Lower leg skin (tissue), 4 donors: ENCODE measurements around the gene ACTN4. TPM values are rescaled to one million over a fixed set of nuclear protein-coding genes. Genes with fewer than 3 reads are reported as not detected.

Experiments used
- DNase-seq, 2 donors: peaks; one replicate each; pipeline ENCODE4 v3.0.0-alpha.2; 2019; ENCODE audit warnings: low spot score in 2 of 2
- H3K4me3 ChIP-seq: fragments of 200-600 bp; sonication (generic); 2 replicates; pipeline ENCODE4 v1.5.1; 2017; ENCODE audit warnings: mild to moderate bottlenecking, low read depth; ENCODE audit not compliant: poor library complexity, severe bottlenecking
- POLR2A ChIP-seq, 2 donors: fragments of 450-650 bp; IDR thresholded peaks; one replicate each; pipeline ENCODE4 v1.6.1; 2016 to 2017; ENCODE audit warnings: antibody characterized with exemption in 2 of 2, mild to moderate bottlenecking in 1 of 2, moderate library complexity in 1 of 2
- WGBS, 2 donors: methylation state at CpG; one replicate each; pipeline ENCODE4 v1.1.5; 2018; 5-methylcytosine and 5-hydroxymethylcytosine counted together
- intact Hi-C: fragments of 100-400 bp; cut with DNase I; formaldehyde crosslinking; loops from one replicate; pipeline ENCODE4 v1.15.0; 2023; ENCODE audit warnings: low total_unique reads
- total RNA-seq, 4 donors: library from RNA; depleted of rRNA; stranded (reverse); fragments of >200 nt; gene quantifications; one replicate each; pipeline ENCODE4 v1.1.0, GENCODE V29; 2016
- TF ChIP-seq, protein P1 (sequence below), 3 donors: fragments of 450-650 bp; IDR thresholded peaks; one replicate each; pipeline ENCODE4 v1.5.1; 2016; ENCODE audit warnings: antibody characterized with exemption in 3 of 3, mild to moderate bottlenecking in 3 of 3, moderate library complexity in 2 of 3

Gene ACTN4
- total RNA-seq, 4 donors from 2014 or later = 411 to 572 (median 469) TPM

DNA sequence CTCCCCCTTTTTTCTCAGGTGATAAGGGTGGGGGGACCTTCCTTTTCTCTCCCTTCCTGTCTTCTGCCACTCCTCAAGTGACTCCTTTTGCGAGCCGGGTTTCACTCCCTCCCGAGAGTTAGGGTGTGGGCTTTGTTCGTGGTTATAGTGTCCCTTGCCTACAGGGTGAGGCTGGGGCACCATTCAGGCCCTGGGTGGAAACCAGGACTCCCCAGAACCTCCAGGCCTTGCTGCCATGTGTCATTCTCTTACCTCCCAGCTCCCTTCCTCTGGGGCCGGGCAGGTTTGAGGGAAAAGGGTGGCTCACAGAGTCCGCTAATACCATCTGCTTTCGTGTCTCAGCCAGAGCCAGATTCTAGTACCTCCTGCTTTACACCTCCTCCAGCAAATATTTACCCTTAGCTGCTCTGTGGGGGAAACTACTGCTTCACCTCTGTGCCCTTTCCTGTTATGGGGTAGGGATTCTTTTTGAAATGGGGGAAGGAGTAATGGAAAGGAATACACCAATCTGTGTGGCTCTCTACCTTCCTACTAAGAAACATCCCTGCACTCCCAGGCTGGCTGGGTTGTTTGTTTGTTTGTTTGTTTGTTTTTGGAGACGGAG is 2.8 kb downstream of the ACTN4 start:
- WGBS, 2 donors = 22 to 25% methylated on average over 8 of the region's 8 CpGs
- DNase-seq = no peak
- TF ChIP-seq, protein P1, sequence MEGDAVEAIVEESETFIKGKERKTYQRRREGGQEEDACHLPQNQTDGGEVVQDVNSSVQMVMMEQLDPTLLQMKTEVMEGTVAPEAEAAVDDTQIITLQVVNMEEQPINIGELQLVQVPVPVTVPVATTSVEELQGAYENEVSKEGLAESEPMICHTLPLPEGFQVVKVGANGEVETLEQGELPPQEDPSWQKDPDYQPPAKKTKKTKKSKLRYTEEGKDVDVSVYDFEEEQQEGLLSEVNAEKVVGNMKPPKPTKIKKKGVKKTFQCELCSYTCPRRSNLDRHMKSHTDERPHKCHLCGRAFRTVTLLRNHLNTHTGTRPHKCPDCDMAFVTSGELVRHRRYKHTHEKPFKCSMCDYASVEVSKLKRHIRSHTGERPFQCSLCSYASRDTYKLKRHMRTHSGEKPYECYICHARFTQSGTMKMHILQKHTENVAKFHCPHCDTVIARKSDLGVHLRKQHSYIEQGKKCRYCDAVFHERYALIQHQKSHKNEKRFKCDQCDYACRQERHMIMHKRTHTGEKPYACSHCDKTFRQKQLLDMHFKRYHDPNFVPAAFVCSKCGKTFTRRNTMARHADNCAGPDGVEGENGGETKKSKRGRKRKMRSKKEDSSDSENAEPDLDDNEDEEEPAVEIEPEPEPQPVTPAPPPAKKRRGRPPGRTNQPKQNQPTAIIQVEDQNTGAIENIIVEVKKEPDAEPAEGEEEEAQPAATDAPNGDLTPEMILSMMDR (IDR thresholded peaks at IDR 0.05) = no peak
- TF ChIP-seq POLR2A (IDR thresholded peaks at IDR 0.05) = no peak
- intact Hi-C loops = no loop called here
- H3K4me3 ChIP-seq = no peak overlapping the region

DNA sequence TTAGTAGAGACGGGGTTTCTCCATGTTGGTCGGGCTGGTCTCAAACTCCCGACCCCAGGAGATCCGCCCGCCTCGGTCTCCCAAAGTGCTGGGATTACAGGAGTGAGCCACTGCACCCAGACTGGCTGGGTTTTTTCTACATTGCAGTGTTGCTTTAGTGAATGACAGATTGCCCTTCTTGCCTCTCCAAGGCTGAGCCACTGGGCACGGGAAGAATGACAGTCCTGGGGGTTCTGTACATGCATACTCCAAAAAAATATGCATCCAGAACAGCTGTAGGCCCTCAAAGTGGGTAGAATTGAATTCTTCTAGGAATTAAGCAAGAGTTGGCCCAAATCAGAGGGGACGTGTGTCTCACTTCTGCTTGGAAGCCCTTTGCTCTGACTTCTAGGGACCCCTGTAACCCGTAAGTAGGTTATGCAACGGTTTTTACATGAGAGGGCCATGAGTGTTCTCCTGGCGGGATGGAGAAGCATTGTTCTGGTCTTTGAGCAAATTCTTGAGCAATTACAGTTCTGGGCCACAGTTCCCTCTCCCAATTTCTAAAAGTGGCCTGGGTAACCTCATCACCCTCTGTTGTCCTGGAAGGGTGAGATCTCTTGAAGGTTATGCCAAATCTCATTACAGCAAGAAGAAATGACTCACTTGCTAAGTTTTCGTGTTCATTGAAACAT is 3.6 kb downstream of the ACTN4 start:
- WGBS, 2 donors = 41 to 43% methylated on average over 12 of the region's 12 CpGs
- TF ChIP-seq, protein P1 (IDR thresholded peaks at IDR 0.05) = no peak
- no peak for TF ChIP-seq POLR2A (IDR thresholded peaks at IDR 0.05)
- DNase-seq = no peak
- no peak overlapping the region for H3K4me3 ChIP-seq
- intact Hi-C loops = no loop called here

DNA sequence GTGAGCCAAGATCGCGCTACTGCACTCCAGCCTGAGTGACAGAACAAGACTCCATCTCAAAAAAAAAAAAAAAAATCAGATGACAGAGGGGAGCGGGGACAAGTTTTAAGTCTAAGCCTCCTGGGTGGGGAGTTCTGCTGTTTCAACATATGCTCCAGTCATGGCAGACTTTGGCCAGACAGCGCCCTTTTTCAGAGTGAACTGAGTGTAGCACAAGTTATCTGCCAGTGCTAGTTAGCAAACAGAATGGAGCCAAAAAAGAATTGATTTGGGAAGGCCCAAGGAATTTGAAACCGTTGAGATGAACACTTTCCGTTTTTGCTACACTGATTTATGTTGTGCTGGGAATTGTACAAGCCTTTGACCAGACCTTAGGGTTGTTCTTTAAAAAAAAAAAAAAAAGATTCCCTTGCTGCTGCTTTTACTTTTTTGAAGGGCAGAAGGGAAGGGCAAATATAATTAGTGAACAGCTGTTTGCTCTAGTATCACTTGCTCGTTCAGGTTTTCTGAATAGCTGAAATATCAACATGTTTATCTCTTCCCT is 5.7 kb downstream of the ACTN4 start:
- TF ChIP-seq, protein P1 (IDR thresholded peaks at IDR 0.05) = no peak
- no peak for TF ChIP-seq POLR2A (IDR thresholded peaks at IDR 0.05)
- 13 to 30% methylated on average over 7 of the region's 7 CpGs for WGBS, 2 donors
- no peak overlapping the region for H3K4me3 ChIP-seq
- intact Hi-C loops = no loop called here
- no peak for DNase-seq

DNA sequence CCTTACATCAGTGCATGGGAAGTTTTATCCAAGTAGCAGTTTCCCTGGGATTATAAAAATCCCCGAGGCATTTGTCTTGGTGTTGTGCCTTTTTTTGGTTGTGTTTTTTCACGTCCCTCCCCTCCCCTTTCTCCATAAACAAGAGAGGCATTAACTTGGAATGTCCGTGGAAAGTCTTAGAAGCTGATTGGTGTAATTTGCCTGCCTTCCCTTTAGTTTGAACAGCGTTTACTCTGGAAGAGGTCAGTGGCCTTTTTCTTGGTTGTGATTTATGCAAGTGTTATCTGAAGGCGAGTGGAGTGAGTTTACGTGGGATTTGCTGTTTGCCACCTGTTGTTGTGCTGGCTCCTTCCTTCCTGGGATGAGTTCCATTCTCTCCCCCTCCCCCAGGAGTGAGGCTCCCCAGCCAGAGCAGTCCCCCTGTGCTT is 7.2 kb downstream of the ACTN4 start:
- intact Hi-C loops = no loop called here
- H3K4me3 ChIP-seq = no peak overlapping the region
- 23 to 28% methylated on average over 6 of the region's 6 CpGs for WGBS, 2 donors
- TF ChIP-seq, protein P1 (IDR thresholded peaks at IDR 0.05) = no peak
- TF ChIP-seq POLR2A (IDR thresholded peaks at IDR 0.05) = no peak
- DNase-seq = no peak

DNA sequence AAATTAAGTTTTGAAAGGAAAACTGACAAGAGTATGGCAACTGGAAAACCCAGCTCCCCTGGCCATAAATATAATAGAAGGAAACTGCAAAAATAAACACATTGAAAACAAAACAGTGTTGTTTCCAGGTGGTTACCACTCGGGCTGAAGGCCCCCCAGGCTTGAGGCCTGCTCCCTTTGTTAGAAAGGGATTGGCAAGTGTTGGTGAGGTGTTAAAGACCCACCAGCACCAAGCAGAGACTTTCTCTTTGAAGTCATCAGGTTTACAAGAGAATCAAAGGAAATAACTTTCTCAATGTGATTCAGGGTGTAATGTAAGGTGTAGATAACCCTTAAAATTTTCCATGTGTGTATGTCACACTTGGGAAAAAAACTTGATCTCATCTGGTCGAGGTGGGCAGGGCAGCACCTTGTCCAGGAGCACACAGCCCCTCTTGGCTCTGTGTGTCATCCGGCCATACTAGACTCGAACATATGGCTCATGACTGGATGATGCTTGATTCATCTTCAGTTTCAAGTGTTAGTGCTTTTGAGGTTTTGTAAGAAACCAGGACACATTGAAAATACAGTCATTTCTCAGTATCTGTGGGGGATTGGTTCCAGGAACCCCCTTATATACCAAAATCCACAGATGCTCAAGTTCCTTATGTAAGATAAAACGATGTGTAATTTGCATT is 7.8 kb downstream of the ACTN4 start:
- DNase-seq = no peak
- intact Hi-C loops = no loop called here
- TF ChIP-seq POLR2A (IDR thresholded peaks at IDR 0.05) = no peak
- TF ChIP-seq, protein P1 (IDR thresholded peaks at IDR 0.05) = no peak
- 45 to 46% methylated on average over 5 of the region's 5 CpGs for WGBS, 2 donors
- H3K4me3 ChIP-seq = no peak overlapping the region
